Gastrocnemius medialis (tissue), 4 donors: ENCODE measurements around the gene SDHA. TPM values are rescaled to one million over a fixed set of nuclear protein-coding genes. Genes with fewer than 3 reads are reported as not detected.
"Not testable (repeated sequence)": the region's sequence is repeated elsewhere in the genome, so short reads cannot be mapped to it uniquely, and the experiment has no call there.

Experiments used
- ATAC-seq, 2 donors: fragments of 150-250 bp; one replicate each; pipeline ENCODE4 v1.9.1; 2016
- DNase-seq, 2 donors: peaks; one replicate each; pipeline ENCODE4 v3.0.0-alpha.2; 2019
- H3K27ac ChIP-seq, 4 donors: fragments of 200-600 bp; sonication (generic); 1 replicate in 1 of 4; 2 replicates in 3 of 4; pipeline ENCODE4 v1.5.1; 2016 to 2018; ENCODE audit warnings: mild to moderate bottlenecking in 2 of 4, moderate library complexity in 1 of 4
- H3K27me3 ChIP-seq, 3 donors: fragments of 200-600 bp; sonication (generic) in 2 of 3; 1 replicate in 1 of 3; 2 replicates in 2 of 3; pipeline versions ENCODE4 v1.5.1 to v1.6.0; 2016 to 2019; ENCODE audit warnings: mild to moderate bottlenecking in 1 of 3, moderate library complexity in 1 of 3
- H3K36me3 ChIP-seq, 2 donors: fragments of 200-600 bp; sonication (generic) in 1 of 2; one replicate each; pipeline ENCODE4 v1.5.1; 2017 to 2018
- H3K4me1 ChIP-seq, 2 donors: fragments of 200-600 bp; sonication (generic) in 1 of 2; one replicate each; pipeline ENCODE4 v1.5.1; 2016 to 2017; ENCODE audit warnings: mild to moderate bottlenecking in 2 of 2
- H3K4me3 ChIP-seq, 4 donors: fragments of 200-600 bp; sonication (generic) in 3 of 4; 1 replicate in 1 of 4; 2 replicates in 3 of 4; pipeline ENCODE4 v1.5.1; 2016 to 2019; ENCODE audit warnings: mild to moderate bottlenecking in 2 of 4
- H3K9me3 ChIP-seq, 3 donors: fragments of 200-600 bp; sonication (generic) in 2 of 3; 1 replicate in 1 of 3; 2 replicates in 2 of 3; pipeline ENCODE4 v1.5.1; 2016 to 2019
- CTCF ChIP-seq, 5 experiments: fragments of 450-650 bp in 3 of 5; fragments of 200-600 bp in 2 of 5; sonication (generic) in 2 of 5; IDR thresholded peaks in 4 of 5; conservative IDR thresholded peaks in 1 of 5; 1 replicate in 4 of 5; 2 replicates in 1 of 5; pipeline ENCODE4 v1.5.1; 2016 to 2019; ENCODE audit warnings: antibody characterized with exemption in 5 of 5, mild to moderate bottlenecking in 3 of 5, moderate library complexity in 3 of 5
- POLR2A ChIP-seq, 2 donors: fragments of 450-650 bp; IDR thresholded peaks; one replicate each; pipeline ENCODE4 v1.6.1; 2017; ENCODE audit warnings: antibody characterized with exemption in 2 of 2, mild to moderate bottlenecking in 2 of 2, moderate library complexity in 2 of 2
- in situ Hi-C, 4 donors: fragments of 200-750 bp; cut with MboI; loops; one replicate each; pipeline versions ENCODE4 v1.15.0 to v1.8.0; 2017; ENCODE audit warnings: low sequenced_read_pairs in 4 of 4
- intact Hi-C: fragments of 100-400 bp; cut with DNase I; formaldehyde crosslinking; loops from one replicate; pipeline ENCODE4 v1.15.1; 2023; ENCODE audit warnings: low total_unique reads
- total RNA-seq, 4 donors: library from RNA; depleted of rRNA; stranded (reverse); fragments of >200 nt; gene quantifications; one replicate each; pipeline versions ENCODE4 v1.1.0 to v1.2.3, GENCODE V29; 2016

The SDHA gene
- total RNA-seq, 4 donors from 2014 or later: 146 to 277 (median 207) TPM

GRCh38 chr5:298737-299125 is 80.6 kb downstream of the SDHA start:
- in situ Hi-C loops: no loop called here
- TF ChIP-seq POLR2A (IDR thresholded peaks at IDR 0.05) (no peak), CTCF (IDR thresholded peaks at IDR 0.05 in 4 of 5, conservative IDR thresholded peaks at IDR 0.05 in 1 of 5) (no peak)
- intact Hi-C loops: no loop called here

GRCh38 chr5:299921-300320 is 81.8 kb downstream of the SDHA start:
- ATAC-seq, in situ Hi-C loops, H3K27ac ChIP-seq, DNase-seq, H3K4me1 ChIP-seq, intact Hi-C loops, H3K27me3 ChIP-seq, H3K9me3 ChIP-seq, H3K36me3 ChIP-seq, H3K4me3 ChIP-seq: not testable (repeated sequence)

More at GRCh38 chr5:298737-299125, 80.6 kb downstream of the SDHA start:
- Histone ChIP-seq H3K27ac (no peak overlapping the region), H3K4me1 (no peaks in the 10 kb centered on the region), H3K27me3 (no peaks in the 10 kb centered on the region), H3K36me3 (no peaks in the 10 kb centered on the region), H3K9me3 (no peaks in the 10 kb centered on the region), H3K4me3 (no peak overlapping the region)
- ATAC-seq (no peak), DNase-seq (no peak)

- H3K9me3 ChIP-seq, H3K36me3 ChIP-seq, ATAC-seq, H3K4me1 ChIP-seq, DNase-seq, in situ Hi-C loops, H3K27me3 ChIP-seq, H3K27ac ChIP-seq, H3K4me3 ChIP-seq, intact Hi-C loops: not testable (repeated sequence)
These were observed 82.7 kb downstream of the SDHA start for GRCh38 chr5:300691-301435.

- in situ Hi-C loops, H3K27me3 ChIP-seq, H3K4me1 ChIP-seq, H3K27ac ChIP-seq, H3K9me3 ChIP-seq, H3K4me3 ChIP-seq, DNase-seq, ATAC-seq, intact Hi-C loops: not testable (repeated sequence)
- peaks cover 0 to 15% of the 10 kb centered on the region in 2 donors for H3K36me3 ChIP-seq
These were observed 84.3 kb downstream of the SDHA start for GRCh38 chr5:302416-302815.

GRCh38 chr5:302966-303365 is 84.8 kb downstream of the SDHA start:
- in situ Hi-C loops (no loop called here), intact Hi-C loops (no loop called here)
- H3K4me1 ChIP-seq: no peaks in the 10 kb centered on the region
- no peak for ATAC-seq
- no peaks in the 10 kb centered on the region for H3K27me3 ChIP-seq
- H3K4me3 ChIP-seq: no peak overlapping the region
- H3K27ac ChIP-seq: no peak overlapping the region
- H3K36me3 ChIP-seq: peaks cover 0 to 15% of the 10 kb centered on the region in 2 donors
- no peaks in the 10 kb centered on the region for H3K9me3 ChIP-seq
- no peak for TF ChIP-seq CTCF (IDR thresholded peaks at IDR 0.05 in 4 of 5, conservative IDR thresholded peaks at IDR 0.05 in 1 of 5)
- TF ChIP-seq POLR2A (IDR thresholded peaks at IDR 0.05): no peak
- no peak for DNase-seq

GRCh38 chr5:303741-304140 is 85.6 kb downstream of the SDHA start:
- H3K4me3 ChIP-seq, intact Hi-C loops, in situ Hi-C loops, H3K9me3 ChIP-seq, ATAC-seq, H3K27me3 ChIP-seq, H3K27ac ChIP-seq, DNase-seq, H3K4me1 ChIP-seq: not testable (repeated sequence)
- H3K36me3 ChIP-seq: peaks cover 0 to 15% of the 10 kb centered on the region in 2 donors

GRCh38 chr5:305050-305449 is 86.9 kb downstream of the SDHA start:
- Histone ChIP-seq H3K27ac (no peak overlapping the region), H3K36me3 (peaks cover 0 to 15% of the 10 kb centered on the region in 2 donors), H3K4me3 (no peak overlapping the region), H3K27me3 (no peaks in the 10 kb centered on the region), H3K9me3 (no peaks in the 10 kb centered on the region), H3K4me1 (no peaks in the 10 kb centered on the region)
- TF ChIP-seq CTCF (IDR thresholded peaks at IDR 0.05 in 4 of 5, conservative IDR thresholded peaks at IDR 0.05 in 1 of 5): no peak
- no peak for TF ChIP-seq POLR2A (IDR thresholded peaks at IDR 0.05)
- ATAC-seq (no peak), DNase-seq (no peak)
- intact Hi-C loops (no loop called here), in situ Hi-C loops (no loop called here)
